ENCODE data around the gene NDUFV2. TPM values are rescaled to one million over a fixed set of nuclear protein-coding genes. Genes with fewer than 3 reads are reported as not detected.

The NDUFV2 gene
- total and polyA plus RNA-seq, 2 donors (not counting 3 experiments of a cell fraction or from before 2014, with no cell fraction given), result 65.7 to 152 TPM

DNA sequence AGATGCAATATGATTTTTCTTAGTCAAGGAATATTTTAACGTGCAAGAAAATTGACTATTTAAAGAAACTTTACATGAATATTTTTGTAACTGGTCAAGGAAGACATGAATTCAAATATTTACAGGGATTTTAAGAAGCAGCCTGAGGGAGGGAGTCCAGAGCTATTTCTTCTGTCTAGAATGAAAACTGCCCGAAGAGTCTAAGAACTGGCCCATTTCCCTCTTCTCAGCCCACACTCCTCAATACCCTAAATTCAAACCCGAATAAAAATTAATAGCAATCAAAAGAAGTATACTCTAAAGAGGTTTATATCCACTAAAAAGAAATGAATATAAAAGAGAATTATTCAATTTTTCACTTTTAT is 6.5 kb upstream of the NDUFV2 start:
- CTCF ChIA-PET, result interaction anchor here (1.0 kb wide), 1 partner anchor 22 kb away, joined by 4 read pairs; no protein-coding TSS in a partner anchor
- no peak overlapping the region for H3K4me3 ChIP-seq (replicated peaks in 1 of 3; ENCODE audit: insufficient read depth in 1 of 3, low read depth in 1 of 3, low read length in 3 of 3)
- no peak overlapping the region for H2AFZ ChIP-seq (ENCODE audit: low read depth, low read length)
- H3K36me3 ChIP-seq (ENCODE audit: control insufficient read depth in 2 of 2, extremely low read depth in 1 of 2, insufficient read depth in 2 of 2, low read length in 2 of 2), result no peaks in the 10 kb centered on the region
- no peaks in the 10 kb centered on the region for H3K79me2 ChIP-seq (ENCODE audit: control insufficient read depth, insufficient read depth, low read length)
- H3K4me2 ChIP-seq (ENCODE audit: insufficient read depth, low read length), result no peak overlapping the region
- H3K9ac ChIP-seq (replicated peaks; ENCODE audit: extremely low read depth, insufficient read depth, low read length), result no peak overlapping the region
- FAIRE-seq, result no peak
- peaks cover 21% of the 10 kb centered on the region for H3K4me1 ChIP-seq (ENCODE audit: control insufficient read depth, extremely low read depth, insufficient read depth, low read length)
- intact Hi-C loops (cut with micrococcal nuclease) (no loop called here), dilution Hi-C loops (cut with MboI; ENCODE audit: extremely low pct_ligation_motif_present, low sequenced_read_pairs) (no loop called here)
- no peak overlapping the region for H3K27ac ChIP-seq (ENCODE audit: insufficient read depth, low read depth, low read length)
- no peaks in the 10 kb centered on the region for H3K27me3 ChIP-seq (ENCODE audit: control insufficient read depth in 2 of 2, insufficient read depth in 2 of 2, low read length in 2 of 2)
- TF ChIP-seq EZH2 (IDR thresholded peaks at IDR 0.05; ENCODE audit: borderline replicate concordance, low read depth, low read length, severe bottlenecking), result no peak
- TF ChIP-seq, protein P1, sequence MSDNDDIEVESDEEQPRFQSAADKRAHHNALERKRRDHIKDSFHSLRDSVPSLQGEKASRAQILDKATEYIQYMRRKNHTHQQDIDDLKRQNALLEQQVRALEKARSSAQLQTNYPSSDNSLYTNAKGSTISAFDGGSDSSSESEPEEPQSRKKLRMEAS (IDR thresholded peaks at IDR 0.05; ENCODE audit: insufficient read depth, insufficient read length), result no peak
- no peak for TF ChIP-seq CTCF (IDR thresholded peaks at IDR 0.05; ENCODE audit: extremely low read depth in 1 of 2, insufficient read depth in 1 of 2, low read depth in 1 of 2, low read length in 2 of 2)
- no peak for TF ChIP-seq FOS (IDR thresholded peaks at IDR 0.05; ENCODE audit: borderline replicate concordance, insufficient read depth, low read length)
- no peak for TF ChIP-seq POLR2A (IDR thresholded peaks at IDR 0.05; ENCODE audit: low read depth, low read length)
- no peak for TF ChIP-seq POLR2AphosphoS5 (IDR thresholded peaks at IDR 0.05; ENCODE audit: insufficient read depth, low read depth, low read length)
- no peak for TF ChIP-seq JUN (IDR thresholded peaks at IDR 0.05; ENCODE audit: borderline replicate concordance, insufficient read depth, insufficient read length, low read depth)
- no peak for TF ChIP-seq MYC (IDR thresholded peaks at IDR 0.05; ENCODE audit: low read depth, low read length)
- no peak for TF ChIP-seq GATA2 (IDR thresholded peaks at IDR 0.05; ENCODE audit: insufficient read depth, insufficient read length, low read depth, low read length)
- POLR2A ChIA-PET, result no interaction called here
- no peak for DNase-seq (ENCODE audit: low read depth, low spot score)
- no peaks in the 10 kb centered on the region for H4K20me1 ChIP-seq (replicated peaks; ENCODE audit: control insufficient read depth, extremely low read depth, insufficient read depth, low read length)
- H3K9me3 ChIP-seq (replicated peaks; ENCODE audit: control insufficient read depth, insufficient read depth, low read length), result no peaks in the 10 kb centered on the region
- BruUV-seq (replicated peaks), result no TSS peak
- no peaks in the 10 kb centered on the region for H3K9me1 ChIP-seq (replicated peaks; ENCODE audit: control insufficient read depth, extremely low read depth, insufficient read depth, low read length)

Measured in endothelial cell of umbilical vein (primary cell).